ENCODE measurements around the gene SPINK9.
"Not testable (repeated sequence)": the region's sequence is repeated elsewhere in the genome, so short reads cannot be mapped to it uniquely, and the experiment has no call there.

The SPINK9 gene, protein sequence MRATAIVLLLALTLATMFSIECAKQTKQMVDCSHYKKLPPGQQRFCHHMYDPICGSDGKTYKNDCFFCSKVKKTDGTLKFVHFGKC

DNA sequence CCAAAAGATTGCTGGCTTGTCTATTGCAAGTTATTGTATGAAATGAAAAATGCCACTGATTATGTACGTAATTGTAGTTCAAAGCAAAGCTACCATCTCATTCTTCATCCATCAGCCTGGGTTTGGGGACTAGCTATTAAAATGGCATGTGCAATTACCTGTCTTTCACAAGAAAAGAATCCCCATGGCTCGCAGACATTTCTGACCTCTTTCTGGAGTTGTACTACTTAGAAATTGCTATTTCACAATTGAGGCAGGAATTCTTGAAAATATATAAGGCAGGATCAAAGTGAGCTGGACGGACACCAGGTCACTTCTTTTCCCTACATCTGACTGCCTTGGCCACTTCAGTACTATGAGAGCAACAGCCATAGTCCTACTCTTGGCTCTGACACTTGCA, at the start of gene SPINK9:
Gene SPINK9, plus strand, starts transcription at position 301 of the 400 bp plus-strand sequence. Its CDS starts 55 bp downstream, at position 356.
- no peak for DNase-seq

DNA sequence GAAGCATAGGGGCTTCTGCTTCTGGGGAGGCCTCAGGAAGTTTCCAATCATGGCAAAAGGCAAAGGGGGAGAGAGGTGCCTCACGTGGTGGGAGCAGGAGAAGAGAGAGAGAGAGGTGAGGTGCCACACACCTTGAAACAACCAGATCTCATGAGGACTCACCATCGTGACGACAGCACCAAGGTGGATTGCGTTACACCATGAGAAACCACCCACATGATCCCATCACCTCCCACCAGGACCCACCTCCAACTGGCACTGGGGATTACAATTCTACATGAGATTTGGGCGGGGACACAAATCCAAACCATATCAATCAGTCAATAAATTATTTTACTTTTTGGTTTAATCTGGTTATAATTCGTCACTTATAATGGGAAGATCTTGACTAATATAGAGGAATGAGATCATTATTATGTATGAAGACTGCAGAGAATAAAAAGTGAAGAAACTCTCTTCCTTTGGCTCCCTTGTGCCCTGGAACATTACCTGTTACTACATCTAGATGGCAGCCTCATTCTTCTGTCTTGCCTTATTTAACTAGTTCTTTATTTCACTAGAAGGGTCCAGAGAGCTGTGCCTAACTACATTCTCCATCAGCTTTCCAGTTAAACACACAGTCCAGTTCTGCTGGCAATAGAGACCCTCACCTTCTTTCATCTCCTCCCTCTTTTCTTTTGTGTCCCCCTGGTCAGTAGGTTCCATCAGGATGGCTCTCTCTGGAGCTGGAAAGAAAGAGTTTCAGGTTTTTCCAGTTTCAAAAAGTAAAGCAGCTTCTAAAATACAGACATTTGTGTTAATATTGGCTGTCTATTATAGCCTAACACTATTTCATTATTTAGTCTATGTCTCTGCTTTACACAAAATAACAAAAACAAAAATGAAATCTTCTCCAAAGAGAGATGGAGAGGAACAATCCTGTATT, 44.8 kb upstream of the SPINK9 start:
- no peak for DNase-seq

DNA sequence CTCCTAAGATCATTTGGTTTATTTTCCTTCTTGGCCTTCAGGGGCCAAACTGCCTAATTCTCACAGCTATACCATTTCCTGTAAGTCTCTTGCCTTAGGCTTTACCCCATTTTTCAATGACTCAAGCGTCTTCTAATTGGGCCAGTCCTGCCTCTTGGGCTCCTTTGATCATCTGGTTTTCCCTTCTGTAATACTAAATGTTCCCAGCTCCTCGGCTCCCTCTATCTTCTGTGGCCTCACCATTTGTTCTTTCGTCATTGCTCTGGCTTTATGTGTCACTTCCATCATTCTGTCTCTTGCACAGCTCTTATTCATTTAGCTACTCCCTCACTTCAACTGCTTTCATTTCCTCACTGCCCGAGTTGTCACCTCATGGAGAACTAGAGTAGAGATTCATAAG, 37.6 kb upstream of the SPINK9 start:
- DNase-seq, result no peak

DNA sequence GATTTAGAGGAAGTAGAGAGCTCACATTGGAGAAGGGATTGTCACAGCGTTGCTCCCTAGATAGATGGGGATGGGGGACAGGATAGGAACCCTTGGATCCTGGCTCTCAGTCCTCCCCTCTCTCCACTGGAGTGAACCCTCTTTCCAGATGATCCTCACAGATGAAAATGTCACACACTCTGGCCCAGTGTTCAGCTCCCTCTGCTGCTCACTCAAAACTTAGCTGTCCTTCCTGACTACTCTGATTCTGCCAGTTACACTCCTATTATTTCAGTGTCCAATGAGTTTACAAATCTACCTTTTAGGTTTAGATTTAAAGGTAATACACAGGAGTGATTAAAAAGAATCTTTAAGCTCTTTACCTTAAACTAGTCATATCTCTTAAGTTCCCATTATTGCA, 28.9 kb upstream of the SPINK9 start:
- DNase-seq, result no peak

DNA sequence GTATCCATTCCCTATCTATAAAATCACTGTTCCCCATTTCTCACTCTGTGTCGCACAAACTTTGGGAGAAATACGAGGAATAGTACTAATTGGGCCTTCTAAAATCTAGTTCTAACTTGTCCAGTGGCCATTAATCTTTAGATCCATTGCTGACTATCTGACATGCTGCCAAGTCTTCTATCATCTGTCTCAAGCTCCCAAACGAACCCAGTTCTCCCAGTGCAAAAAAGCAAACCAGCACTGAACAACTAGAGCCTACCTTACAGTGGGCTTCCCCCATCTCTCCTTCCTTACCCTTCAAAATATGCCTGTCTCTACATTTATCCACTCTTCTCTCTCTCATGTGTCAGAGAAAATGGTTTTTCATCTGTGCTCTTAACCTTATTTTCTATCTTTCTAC, 26.3 kb upstream of the SPINK9 start:
- no peak for DNase-seq

DNA sequence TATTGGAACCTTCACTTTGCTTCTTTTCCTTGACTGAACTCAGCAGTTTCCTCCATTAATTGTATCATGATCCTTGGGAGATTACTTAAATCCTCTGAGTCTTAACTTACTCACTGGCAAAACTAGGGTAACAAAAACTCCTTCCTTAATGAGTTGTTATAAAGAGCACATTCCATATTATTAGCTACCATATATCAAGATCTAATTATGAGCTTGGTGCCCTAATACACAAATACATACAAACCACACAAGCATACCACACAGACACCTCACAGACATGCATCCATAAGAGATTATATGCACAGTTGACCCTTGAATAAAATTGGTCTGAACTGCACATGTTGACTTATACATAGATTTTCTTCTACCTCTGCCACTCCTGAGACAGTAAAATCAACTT, 25.6 kb upstream of the SPINK9 start:
- no peak for DNase-seq

DNA sequence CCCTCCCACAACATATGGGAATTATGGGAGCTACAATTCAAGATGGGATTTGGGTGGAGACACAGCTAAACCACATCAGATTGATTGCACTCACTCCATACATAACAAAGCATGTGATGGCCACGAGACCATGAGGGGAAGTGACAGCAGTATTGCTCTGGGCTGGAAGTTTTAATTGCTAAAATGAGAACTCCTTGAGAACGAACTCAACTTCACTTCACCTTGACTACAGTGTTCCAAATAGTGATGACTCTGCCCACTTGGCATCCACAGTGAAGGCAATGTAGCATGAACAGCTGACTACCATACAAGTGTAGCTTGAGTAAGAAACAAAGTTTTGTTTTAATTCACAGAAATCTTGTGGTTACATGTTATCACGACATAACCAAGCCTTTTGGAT, 23.9 kb upstream of the SPINK9 start:
- DNase-seq, result no peak

DNA sequence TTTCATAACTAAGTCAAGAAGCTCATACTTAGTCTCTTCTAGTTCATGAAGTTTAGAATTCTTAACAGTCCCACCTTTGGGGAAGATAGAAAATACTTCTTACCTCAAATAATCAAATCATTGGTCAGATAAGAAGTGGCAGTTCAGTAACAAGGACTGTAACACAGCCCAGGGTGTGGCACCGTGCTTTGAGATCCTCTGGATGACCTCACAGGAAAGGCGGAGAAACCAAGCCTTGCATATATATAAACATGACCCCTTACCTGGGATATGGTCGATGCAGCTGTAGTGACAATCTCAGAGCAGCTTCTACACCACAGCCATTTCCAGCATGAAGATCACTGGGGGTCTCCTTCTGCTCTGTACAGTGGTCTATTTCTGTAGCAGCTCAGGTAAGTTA, 23.2 kb upstream of the SPINK9 start, which contains the start of gene SPINK7:
Gene SPINK7, plus strand, starts transcription at position 271 of the 400 bp plus-strand sequence. Its CDS starts 61 bp downstream, at position 332.
- no peak for DNase-seq

DNA sequence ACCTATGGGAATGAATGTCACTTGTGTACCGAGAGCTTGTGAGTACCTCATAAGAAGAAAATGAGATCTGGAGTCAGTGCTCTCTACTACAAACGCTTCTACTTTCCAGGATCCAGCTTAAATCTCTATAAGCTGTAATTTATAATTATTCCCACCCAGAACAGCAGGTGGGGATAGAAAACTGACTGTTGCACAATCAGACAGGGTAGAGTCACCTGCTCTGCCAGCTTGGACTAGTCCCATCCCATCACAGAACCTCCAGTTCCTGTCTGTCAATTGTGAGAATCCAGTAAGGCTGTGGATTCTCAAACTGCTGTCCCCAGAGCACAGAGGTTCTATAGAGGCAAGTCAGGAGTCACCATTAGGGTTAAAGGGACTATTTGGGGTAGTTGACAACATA, 21.2 kb upstream of the SPINK9 start:
- DNase-seq, result no peak

DNA sequence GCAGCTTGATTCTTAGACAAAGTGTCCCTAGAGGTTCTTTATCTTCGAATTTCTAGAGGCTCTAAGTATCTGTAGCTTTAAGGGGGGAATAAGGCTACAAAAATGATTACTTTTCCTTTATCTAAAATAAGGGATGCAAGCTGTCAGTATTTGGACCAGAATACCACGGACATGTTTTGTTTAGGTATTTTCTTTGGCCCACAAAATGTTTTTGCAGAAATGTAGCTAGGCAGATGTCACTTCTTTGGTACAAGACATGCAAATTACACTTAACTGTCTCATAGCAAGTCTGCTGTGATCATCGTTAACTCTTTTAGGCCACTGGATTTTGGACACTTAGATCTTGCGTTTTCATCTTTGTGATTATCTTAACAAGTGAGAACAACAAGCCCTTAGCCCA, 20.6 kb upstream of the SPINK9 start:
- DNase-seq, result no peak

DNA sequence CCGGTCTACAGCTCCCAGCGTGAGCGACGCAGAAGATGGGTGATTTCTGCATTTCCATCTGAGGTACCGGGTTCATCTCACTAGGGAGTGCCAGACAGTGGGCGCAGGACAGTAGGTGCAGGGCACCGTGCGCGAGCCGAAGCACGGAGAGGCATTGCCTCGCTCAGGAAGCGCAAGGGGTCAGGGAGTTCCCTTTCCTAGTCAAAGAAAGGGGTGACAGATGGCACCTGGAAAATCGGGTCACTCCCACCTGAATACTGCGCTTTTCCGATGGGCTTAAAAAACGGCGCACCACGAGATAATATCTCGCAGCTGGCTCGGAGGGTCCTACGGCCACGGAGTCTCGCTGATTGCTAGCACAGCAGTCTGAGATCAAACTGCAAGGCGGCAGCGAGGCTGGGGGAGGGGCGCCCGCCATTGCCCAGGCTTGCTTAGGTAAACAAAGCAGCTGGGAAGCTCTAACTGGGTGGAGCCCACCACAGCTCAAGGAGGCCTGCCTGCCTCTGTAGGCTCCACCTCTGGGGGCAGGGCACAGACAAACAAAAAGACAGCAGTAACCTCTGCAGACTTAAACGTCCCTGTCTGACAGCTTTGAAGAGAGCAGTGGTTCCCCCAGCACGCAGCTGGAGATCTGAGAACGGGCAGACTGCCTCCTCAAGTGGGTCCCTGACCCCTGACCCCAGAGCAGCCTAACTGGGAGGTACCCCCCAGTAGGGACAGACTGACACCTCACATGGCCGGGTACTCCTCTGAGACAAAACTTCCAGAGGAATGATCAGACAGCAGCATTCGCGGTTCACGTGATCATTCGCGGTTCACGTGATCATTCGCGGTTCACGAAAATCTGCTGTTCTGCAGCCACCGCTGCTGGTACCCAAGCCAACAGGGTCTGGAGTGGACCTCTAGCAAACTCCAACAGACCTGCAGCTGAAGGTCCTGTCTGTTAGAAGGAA, 15.1 kb upstream of the SPINK9 start:
- DNase-seq, result not testable (repeated sequence)

DNA sequence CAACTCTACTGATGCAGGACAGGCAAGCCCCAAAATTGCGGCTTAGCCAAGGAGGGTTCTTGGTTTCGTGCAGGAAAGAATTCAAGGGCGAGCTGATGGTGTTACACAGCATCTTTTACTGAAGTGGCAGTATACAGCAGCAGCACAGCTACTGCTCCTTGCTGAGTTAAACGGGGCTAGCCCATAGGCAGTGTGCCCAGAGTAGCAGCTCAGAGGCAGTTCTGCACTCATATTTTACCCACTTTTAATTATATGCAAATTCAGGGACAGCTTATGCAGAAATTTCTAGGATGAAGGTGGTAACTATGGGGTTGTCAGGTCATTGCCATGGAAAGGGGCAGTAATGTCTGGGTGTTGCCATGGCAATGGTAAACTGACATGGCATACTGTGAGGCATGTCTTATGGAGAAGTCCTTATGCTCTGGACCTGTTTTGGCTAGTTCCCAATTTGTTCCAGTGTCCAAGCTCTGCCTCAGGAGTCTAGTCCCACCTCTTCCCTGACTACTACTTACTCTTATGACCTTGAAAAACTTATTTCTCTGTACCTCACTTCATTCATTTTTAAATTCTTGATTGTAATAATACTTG, 2.0 kb upstream of the SPINK9 start:
- DNase-seq, result no peak

DNA sequence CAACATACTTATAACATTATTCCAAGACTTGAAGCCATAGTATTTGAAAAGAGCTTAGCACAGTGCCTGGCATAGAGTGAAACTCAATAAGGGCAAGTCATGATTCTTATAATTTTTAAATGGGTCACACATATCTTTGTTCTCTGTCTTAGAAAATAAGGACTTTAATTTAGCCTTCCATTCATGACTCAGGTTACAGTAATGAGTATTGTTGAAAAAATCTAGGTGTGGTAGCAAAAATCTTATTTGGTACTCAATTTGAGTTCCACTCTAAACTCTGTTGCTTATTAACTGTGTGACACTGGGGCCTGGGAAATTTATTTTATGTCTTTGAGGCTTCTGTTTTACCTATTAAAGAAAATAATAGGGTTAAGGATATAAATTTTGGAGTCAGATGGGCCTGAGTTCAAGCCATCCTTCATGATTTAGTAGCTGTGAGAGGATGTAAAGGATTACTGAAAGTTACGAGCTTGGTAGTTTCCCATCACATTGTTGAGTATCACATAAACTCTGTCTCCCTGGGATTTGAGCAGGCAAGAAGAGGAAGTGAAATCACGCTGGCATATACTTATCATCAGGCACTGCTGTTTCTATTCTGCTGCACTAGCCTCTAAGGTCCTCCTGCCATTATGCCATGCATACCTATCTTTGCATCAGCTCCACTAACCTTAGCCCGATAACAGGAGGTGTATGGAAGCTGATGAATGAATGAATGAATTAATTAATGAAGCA, 1.5 kb downstream of the SPINK9 start:
- DNase-seq, result no peak

DNA sequence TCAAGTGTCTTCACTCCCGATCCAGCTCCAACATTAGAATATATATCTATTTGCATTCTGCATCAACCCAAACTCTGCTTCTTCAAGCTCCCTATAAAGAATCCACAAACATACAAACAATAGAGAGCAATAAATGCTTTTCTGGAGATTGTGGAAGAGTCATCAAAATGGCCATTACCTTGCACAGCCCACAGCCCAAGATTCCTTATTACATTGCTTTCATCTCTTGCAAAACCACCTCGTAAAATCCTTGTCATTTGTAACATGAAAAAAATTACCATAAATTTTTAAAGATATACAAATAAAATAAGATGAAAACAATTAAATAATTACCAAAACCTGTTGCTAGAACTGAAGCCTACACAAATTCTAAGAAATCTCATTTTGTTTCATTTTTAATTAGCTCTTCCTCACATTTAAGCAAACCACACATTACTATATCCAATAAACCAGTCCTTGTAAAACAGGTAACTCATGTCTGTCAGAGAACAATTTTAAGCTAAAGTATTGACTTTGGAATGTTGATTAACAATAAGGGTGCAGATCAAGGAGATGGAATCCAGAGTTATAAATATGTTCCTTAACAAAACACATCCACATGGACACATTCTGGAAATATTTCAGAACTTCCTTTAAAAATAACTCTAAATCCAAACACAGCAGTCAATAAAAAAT, 7.1 kb downstream of the SPINK9 start:
- DNase-seq, result no peak

DNA sequence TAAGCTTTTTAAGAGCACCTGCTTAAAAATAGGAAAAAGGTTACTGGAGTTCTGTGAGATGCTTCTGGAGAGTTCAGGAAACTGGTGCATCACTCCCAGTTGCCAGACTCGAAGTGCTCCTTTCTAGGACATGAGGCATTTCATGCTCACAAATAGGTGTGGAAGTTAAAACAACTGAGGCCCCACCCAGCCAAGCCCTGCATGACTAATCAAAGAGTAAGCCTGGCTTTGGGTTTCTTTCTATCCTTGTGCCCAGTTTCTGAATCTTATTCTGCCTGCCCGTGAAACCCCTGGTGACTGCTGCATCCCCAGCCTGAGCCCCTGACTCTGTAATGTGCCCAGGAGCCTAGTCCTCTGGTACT, 7.7 kb downstream of the SPINK9 start:
- no peak for DNase-seq

DNA sequence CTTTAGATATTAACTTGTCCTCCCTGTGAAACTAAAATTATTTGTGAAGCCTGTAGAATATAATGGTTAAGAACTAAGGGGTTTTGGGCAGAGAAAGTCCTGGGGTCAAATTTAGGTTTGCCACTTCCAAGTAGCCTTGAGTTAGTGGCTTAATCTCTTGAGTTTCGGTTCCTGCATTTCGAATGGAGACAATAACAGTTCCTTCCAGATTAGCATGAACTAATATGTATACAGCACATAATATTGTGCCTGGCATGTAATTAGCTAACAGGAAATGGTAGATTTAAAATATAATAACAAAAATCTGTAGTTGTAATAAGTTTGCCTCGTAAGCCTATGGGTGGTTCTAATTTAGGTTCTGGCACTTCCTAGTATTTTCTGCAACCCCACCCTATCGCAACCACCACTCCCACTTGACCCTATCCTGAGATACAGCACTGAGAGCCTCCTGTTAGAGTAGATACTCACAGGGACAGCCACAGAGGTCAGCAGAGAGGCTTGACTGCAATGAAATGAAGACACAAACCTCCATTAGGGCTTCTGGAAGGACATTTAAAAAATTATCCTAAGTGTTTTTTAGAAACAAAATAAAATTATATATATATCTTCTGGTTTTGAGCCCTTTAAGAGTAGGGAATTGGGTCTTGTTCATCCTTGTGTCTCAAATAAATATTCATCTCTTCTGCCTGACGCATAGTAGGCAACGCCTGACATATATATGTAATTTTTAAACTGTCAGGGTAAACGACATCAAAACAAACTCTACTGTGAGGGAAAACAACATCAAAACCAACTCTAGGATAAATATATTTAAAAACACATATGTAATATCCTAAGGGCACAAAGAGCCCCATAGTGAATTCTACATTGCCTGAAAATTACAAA, 8.5 kb downstream of the SPINK9 start:
- DNase-seq, result no peak

DNA sequence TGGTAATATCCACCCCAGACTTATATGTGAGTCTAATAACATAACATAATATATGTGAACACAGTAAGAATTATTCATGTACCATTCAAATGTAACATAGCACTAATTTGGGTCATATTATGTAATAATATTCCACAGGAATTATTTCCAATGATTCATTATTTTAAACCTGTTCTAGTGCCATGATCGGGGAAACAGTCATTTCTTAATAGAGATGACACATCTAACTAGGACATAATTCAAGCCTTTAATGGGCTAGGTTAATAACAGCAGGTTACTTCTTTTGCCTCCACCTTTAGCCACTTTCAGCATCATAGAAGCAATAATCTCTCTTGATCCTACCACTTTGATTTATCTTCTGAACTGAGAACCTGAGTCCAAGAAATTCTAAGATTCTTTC, 12.3 kb downstream of the SPINK9 start:
- DNase-seq, result no peak

DNA sequence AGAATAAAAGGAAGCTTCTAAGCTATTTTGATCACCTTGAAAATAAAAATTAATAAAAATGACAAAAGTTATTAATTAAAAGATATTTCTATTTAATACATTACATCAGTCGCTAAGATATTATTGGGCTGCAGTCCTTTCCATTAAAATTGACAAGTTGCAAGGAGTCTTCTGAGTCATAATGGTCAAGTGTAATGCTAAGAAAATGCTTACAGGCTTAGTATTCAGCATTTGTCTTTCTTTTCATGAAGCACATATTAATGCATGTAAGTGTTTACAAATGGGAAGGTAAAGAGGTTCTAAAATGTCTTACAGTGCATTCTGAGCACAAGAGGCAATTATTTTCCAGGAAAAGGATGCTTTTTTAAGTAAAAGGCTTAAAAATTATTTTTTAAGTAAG, 17.3 kb downstream of the SPINK9 start:
- DNase-seq, result no peak

DNA sequence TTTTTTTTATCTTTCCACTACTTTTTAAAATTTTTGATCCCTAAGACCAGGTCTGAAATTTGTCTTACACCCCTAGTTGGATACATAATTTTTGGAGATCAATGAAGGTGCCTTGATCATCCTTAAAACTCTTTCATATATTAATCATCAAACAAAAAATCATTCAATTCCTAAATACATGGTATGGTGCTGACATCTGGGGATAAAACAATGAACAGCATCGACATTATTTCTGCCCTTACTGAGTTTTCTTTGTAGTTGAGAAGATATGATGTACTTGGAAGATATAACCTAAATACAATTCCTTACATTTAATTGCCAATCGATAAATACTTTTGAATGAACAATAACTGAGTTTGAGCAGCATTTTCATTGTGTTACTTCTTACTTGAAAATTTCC, 18.3 kb downstream of the SPINK9 start:
- no peak for DNase-seq

DNA sequence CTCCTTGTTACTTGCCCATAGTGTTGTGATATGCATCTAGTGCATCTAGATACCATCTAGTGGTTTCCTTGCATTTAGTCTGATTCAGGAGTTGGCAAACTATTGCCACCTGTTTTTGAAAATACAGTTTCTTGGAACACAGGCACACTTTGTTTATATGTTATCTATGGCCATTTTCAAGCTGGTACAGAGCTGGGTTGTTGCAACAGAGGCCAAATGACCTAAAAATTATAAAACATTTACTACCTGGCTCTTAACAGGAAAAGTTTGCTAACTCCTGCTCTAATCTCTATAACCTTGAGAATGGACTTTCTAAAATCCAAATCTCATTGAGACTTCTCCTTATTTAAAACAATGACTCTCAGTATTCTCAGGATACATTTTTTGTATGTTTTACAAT, 29.0 kb downstream of the SPINK9 start:
- no peak for DNase-seq

DNA sequence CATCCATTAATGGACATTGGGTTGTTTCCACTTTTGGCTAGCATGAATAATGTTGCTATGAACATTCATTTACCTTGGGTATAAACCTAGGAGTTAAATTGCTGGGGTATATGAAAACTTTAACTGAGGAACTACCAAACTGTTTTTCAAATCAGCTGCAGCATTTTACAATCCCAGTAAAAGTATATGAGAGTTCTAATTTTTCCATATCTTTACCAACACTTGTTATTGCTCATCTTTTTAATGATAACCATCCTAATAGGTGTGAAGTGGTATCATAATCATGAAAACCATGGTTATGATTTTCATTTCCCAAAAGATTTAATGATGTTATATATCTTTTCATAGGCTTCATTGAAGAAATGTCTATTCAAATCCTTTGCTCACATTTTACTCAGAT, 32.9 kb downstream of the SPINK9 start:
- DNase-seq, result no peak
